ENCODE data around the gene PTPRK.

DNA sequence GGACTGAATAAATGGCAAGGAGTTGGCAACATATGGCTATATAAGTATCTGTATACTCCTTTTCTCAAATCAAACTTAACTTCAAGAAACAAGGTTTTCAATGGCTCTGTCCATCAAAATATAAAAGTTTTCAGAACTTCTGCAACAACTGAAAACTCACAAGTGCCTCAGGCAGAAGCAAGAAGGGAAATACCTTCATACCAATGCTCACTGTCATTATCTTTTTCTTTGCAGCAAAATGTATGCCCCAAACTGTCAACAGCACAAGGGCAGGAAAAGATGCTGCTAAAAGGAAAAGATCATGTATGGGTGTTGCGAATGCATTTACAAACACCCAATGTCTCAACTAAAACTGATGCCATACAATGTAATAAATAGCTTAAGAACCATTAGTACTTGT lies 45.9 kb downstream of the PTPRK start:
- TF ChIP-seq, protein P1, sequence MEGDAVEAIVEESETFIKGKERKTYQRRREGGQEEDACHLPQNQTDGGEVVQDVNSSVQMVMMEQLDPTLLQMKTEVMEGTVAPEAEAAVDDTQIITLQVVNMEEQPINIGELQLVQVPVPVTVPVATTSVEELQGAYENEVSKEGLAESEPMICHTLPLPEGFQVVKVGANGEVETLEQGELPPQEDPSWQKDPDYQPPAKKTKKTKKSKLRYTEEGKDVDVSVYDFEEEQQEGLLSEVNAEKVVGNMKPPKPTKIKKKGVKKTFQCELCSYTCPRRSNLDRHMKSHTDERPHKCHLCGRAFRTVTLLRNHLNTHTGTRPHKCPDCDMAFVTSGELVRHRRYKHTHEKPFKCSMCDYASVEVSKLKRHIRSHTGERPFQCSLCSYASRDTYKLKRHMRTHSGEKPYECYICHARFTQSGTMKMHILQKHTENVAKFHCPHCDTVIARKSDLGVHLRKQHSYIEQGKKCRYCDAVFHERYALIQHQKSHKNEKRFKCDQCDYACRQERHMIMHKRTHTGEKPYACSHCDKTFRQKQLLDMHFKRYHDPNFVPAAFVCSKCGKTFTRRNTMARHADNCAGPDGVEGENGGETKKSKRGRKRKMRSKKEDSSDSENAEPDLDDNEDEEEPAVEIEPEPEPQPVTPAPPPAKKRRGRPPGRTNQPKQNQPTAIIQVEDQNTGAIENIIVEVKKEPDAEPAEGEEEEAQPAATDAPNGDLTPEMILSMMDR (IDR thresholded peaks at IDR 0.05), result no peak
- no peak for TF ChIP-seq POLR2A (IDR thresholded peaks at IDR 0.05)
